ENCODE results near the gene IFNL1.
"Not testable (repeated sequence)": the region's sequence is repeated elsewhere in the genome, so short reads cannot be mapped to it uniquely, and the experiment has no call there.

The IFNL1 gene

GRCh38 chr19:39332738-39333137 is 36.5 kb downstream of the IFNL1 start:
- not testable (repeated sequence) for DNase-seq (ENCODE audit: low spot score)

- no peak for DNase-seq (ENCODE audit: low spot score)
Measured at GRCh38 chr19:39333507-39333906, 37.3 kb downstream of the IFNL1 start.

- no peak for DNase-seq (ENCODE audit: low spot score)
Measured at GRCh38 chr19:39334444-39334976, 38.3 kb downstream of the IFNL1 start.

GRCh38 chr19:39335168-39335548 is 39.0 kb downstream of the IFNL1 start:
- DNase-seq (ENCODE audit: low spot score): no peak

- no peak for DNase-seq (ENCODE audit: low spot score)
Measured at GRCh38 chr19:39336483-39336882, 40.3 kb downstream of the IFNL1 start.

- no peak for DNase-seq (ENCODE audit: low spot score)
Measured at GRCh38 chr19:39339674-39340073, 43.5 kb downstream of the IFNL1 start.

- DNase-seq (ENCODE audit: low spot score): not testable (repeated sequence)
Measured at GRCh38 chr19:39340156-39340555, 43.9 kb downstream of the IFNL1 start.

GRCh38 chr19:39341129-39341718 is 45.0 kb downstream of the IFNL1 start:
- no peak for DNase-seq (ENCODE audit: low spot score)

GRCh38 chr19:39341719-39342604 is 45.8 kb downstream of the IFNL1 start, which contains the start of gene SAMD4B:
SAMD4B (plus strand) TSS chr19:39342421; CDS start chr19:39356894, 14,473 bp downstream.
- DNase-seq (ENCODE audit: low spot score): peak; percentile 98

- DNase-seq (ENCODE audit: low spot score): no peak
Measured at GRCh38 chr19:39342647-39343305, 46.6 kb downstream of the IFNL1 start.

- no peak for DNase-seq (ENCODE audit: low spot score)
Measured at GRCh38 chr19:39345956-39346355, 49.7 kb downstream of the IFNL1 start.

- no peak for DNase-seq (ENCODE audit: low spot score)
Measured at GRCh38 chr19:39347332-39348164, 51.3 kb downstream of the IFNL1 start.

Measured in kidney capillary endothelial cell (primary cell).